ENCODE results near the gene PODN.
A peak's percentile ranks its signal among the peaks of the same experiment; 100 is the strongest.

Gene PODN

GRCh38 chr1:53050310-53050709 lies 11.7 kb upstream of the PODN start:
- no peak overlapping the region for H3K4me3 ChIP-seq (ENCODE audit: low read depth in 1 of 2, low read length in 2 of 2)
- no peaks in the 10 kb centered on the region for H3K27me3 ChIP-seq (ENCODE audit: control insufficient read depth in 1 of 2, insufficient read depth in 2 of 2, low read length in 2 of 2)
- no peak overlapping the region for H3K9ac ChIP-seq (ENCODE audit: low read depth in 1 of 2, low read length in 2 of 2)
- H3K27ac ChIP-seq (ENCODE audit: low read depth, low read length), result no peak overlapping the region
- H3K4me1 ChIP-seq (ENCODE audit: control insufficient read depth in 1 of 2, insufficient read depth in 2 of 2, low read length in 2 of 2), result peaks cover 4 to 18% of the 10 kb centered on the region in 2 donors
- peaks cover 28 to 45% of the 10 kb centered on the region in 2 donors for H3K36me3 ChIP-seq (ENCODE audit: control insufficient read depth in 1 of 2, insufficient read depth in 2 of 2, low read length in 2 of 2)
- H3K9me3 ChIP-seq (ENCODE audit: control insufficient read depth in 1 of 2, low read length in 2 of 2), result no peaks in the 10 kb centered on the region

DNA sequence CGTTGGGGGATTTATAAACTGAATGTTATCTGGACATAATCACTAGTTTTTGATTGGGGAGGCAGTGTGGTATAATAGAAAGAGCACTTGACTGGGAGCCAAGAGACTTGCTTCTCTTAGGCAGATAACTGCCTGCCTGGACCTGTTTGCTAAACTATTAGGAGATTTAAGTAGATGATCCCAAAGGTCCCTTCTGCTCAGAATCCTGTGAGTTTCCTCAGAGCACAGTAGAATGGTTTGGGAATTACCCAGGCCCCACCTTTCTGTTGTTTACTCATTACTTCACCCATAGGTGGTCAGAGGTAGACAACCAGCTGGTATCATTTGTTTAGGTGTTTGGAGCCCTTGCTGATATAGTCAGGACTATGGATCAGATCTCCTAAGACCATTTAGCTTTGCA lies 10.3 kb upstream of the PODN start:
- no peak overlapping the region for H3K27ac ChIP-seq (ENCODE audit: low read depth, low read length)
- H3K27me3 ChIP-seq (ENCODE audit: control insufficient read depth in 1 of 2, insufficient read depth in 2 of 2, low read length in 2 of 2), result no peaks in the 10 kb centered on the region
- no peak overlapping the region for H3K4me3 ChIP-seq (ENCODE audit: low read depth in 1 of 2, low read length in 2 of 2)
- H3K9me3 ChIP-seq (ENCODE audit: control insufficient read depth in 1 of 2, low read length in 2 of 2), result no peaks in the 10 kb centered on the region
- H3K36me3 ChIP-seq (ENCODE audit: control insufficient read depth in 1 of 2, insufficient read depth in 2 of 2, low read length in 2 of 2), result peaks cover 28 to 45% of the 10 kb centered on the region in 2 donors
- H3K4me1 ChIP-seq (ENCODE audit: control insufficient read depth in 1 of 2, insufficient read depth in 2 of 2, low read length in 2 of 2), result peaks cover 4 to 18% of the 10 kb centered on the region in 2 donors
- H3K9ac ChIP-seq (ENCODE audit: low read depth in 1 of 2, low read length in 2 of 2), result no peak overlapping the region

- H3K9ac ChIP-seq (ENCODE audit: low read depth in 1 of 2, low read length in 2 of 2), result no peak overlapping the region
- peaks cover 7% of the 10 kb centered on the region in 2 donors for H3K27me3 ChIP-seq (ENCODE audit: control insufficient read depth in 1 of 2, insufficient read depth in 2 of 2, low read length in 2 of 2)
- no peaks in the 10 kb centered on the region for H3K9me3 ChIP-seq (ENCODE audit: control insufficient read depth in 1 of 2, low read length in 2 of 2)
- no peak overlapping the region for H3K27ac ChIP-seq (ENCODE audit: low read depth, low read length)
- H3K36me3 ChIP-seq (ENCODE audit: control insufficient read depth in 1 of 2, insufficient read depth in 2 of 2, low read length in 2 of 2), result peaks cover 4 to 7% of the 10 kb centered on the region in 2 donors
- peaks cover 0 to 3% of the 10 kb centered on the region in 2 donors for H3K4me1 ChIP-seq (ENCODE audit: control insufficient read depth in 1 of 2, insufficient read depth in 2 of 2, low read length in 2 of 2)
- H3K4me3 ChIP-seq (ENCODE audit: low read depth in 1 of 2, low read length in 2 of 2), result no peak overlapping the region
Measured at GRCh38 chr1:53057127-53057526, 4.9 kb upstream of the PODN start.

GRCh38 chr1:53060579-53060978 lies 1.4 kb upstream of the PODN start:
- Histone ChIP-seq H3K4me3 (ENCODE audit: low read depth in 1 of 2, low read length in 2 of 2) (no peak overlapping the region), H3K9me3 (ENCODE audit: control insufficient read depth in 1 of 2, low read length in 2 of 2) (no peaks in the 10 kb centered on the region), H3K27ac (ENCODE audit: low read depth, low read length) (no peak overlapping the region), H3K27me3 (ENCODE audit: control insufficient read depth in 1 of 2, insufficient read depth in 2 of 2, low read length in 2 of 2) (peaks cover 7 to 18% of the 10 kb centered on the region in 2 donors), H3K36me3 (ENCODE audit: control insufficient read depth in 1 of 2, insufficient read depth in 2 of 2, low read length in 2 of 2) (no peaks in the 10 kb centered on the region), H3K9ac (ENCODE audit: low read depth in 1 of 2, low read length in 2 of 2) (no peak overlapping the region), H3K4me1 (ENCODE audit: control insufficient read depth in 1 of 2, insufficient read depth in 2 of 2, low read length in 2 of 2) (peaks cover 0 to 3% of the 10 kb centered on the region in 2 donors)

- no peak overlapping the region for H3K27ac ChIP-seq (ENCODE audit: low read depth, low read length)
- H3K4me3 ChIP-seq (ENCODE audit: low read depth in 1 of 2, low read length in 2 of 2), result no peak overlapping the region
- H3K27me3 ChIP-seq (ENCODE audit: control insufficient read depth in 1 of 2, insufficient read depth in 2 of 2, low read length in 2 of 2), result peaks cover 7 to 18% of the 10 kb centered on the region in 2 donors
- H3K4me1 ChIP-seq (ENCODE audit: control insufficient read depth in 1 of 2, insufficient read depth in 2 of 2, low read length in 2 of 2), result peaks cover 0 to 3% of the 10 kb centered on the region in 2 donors
- no peaks in the 10 kb centered on the region for H3K36me3 ChIP-seq (ENCODE audit: control insufficient read depth in 1 of 2, insufficient read depth in 2 of 2, low read length in 2 of 2)
- H3K9ac ChIP-seq (ENCODE audit: low read depth in 1 of 2, low read length in 2 of 2), result no peak overlapping the region
- H3K9me3 ChIP-seq (ENCODE audit: control insufficient read depth in 1 of 2, low read length in 2 of 2), result no peaks in the 10 kb centered on the region
Measured at GRCh38 chr1:53061123-53061858, 722 bp upstream of the PODN start.

DNA sequence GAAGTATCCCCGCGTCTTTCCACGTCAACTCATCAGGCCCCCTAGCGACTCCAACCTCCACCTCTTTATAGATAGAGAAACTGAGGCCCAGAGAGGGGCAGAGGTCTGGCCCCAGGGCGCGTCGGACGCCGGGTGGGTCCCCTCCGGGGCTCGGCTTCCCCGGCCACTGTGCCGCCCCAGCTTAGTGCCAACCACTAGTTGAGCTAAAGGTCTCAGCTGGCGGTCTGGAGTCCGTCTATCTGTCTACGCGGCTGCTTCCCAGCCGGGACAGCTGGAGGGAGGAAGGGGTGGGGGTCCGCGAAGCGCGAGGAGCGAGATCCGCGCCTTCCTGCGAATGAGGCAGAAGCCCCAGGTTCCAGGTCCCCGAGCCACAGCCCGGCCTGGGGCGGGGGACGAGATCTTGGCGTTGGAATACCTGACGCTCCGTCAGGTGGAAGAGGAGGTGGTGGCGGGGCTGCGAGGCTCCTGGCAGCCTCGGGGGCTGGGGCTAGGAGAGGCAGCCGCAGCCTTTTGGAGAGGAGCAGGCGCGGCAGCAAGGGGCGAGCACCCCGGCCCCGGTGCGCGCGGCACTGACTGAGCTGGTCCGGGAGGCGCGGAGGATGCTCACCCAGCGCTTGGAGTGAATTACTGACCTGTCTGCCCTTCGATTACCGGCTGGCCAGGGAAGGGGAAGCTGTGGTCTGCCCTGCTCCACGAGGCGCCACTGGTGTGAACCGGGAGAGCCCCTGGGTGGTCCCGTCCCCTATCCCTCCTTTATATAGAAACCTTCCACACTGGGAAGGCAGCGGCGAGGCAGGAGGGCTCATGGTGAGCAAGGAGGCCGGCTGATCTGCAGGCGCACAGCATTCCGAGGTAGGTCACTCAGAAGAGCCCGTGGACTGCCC lies 937 bp downstream of the PODN start:
- H3K4me3 ChIP-seq (ENCODE audit: low read depth in 1 of 2, low read length in 2 of 2), result peak overlapping the region; percentile 25 to 43
- no peaks in the 10 kb centered on the region for H3K9me3 ChIP-seq (ENCODE audit: control insufficient read depth in 1 of 2, low read length in 2 of 2)
- H3K27ac ChIP-seq (ENCODE audit: low read depth, low read length), result no peak overlapping the region
- peaks cover 0 to 3% of the 10 kb centered on the region in 2 donors for H3K4me1 ChIP-seq (ENCODE audit: control insufficient read depth in 1 of 2, insufficient read depth in 2 of 2, low read length in 2 of 2)
- no peak overlapping the region for H3K9ac ChIP-seq (ENCODE audit: low read depth in 1 of 2, low read length in 2 of 2)
- no peaks in the 10 kb centered on the region for H3K36me3 ChIP-seq (ENCODE audit: control insufficient read depth in 1 of 2, insufficient read depth in 2 of 2, low read length in 2 of 2)
- H3K27me3 ChIP-seq (ENCODE audit: control insufficient read depth in 1 of 2, insufficient read depth in 2 of 2, low read length in 2 of 2), result peaks cover 7 to 18% of the 10 kb centered on the region in 2 donors

GRCh38 chr1:53063744-53064515 lies 1.9 kb downstream of the PODN start:
- H3K9ac ChIP-seq (ENCODE audit: low read depth in 1 of 2, low read length in 2 of 2), result no peak overlapping the region
- H3K27me3 ChIP-seq (ENCODE audit: control insufficient read depth in 1 of 2, insufficient read depth in 2 of 2, low read length in 2 of 2), result peaks cover 7 to 18% of the 10 kb centered on the region in 2 donors
- no peaks in the 10 kb centered on the region for H3K36me3 ChIP-seq (ENCODE audit: control insufficient read depth in 1 of 2, insufficient read depth in 2 of 2, low read length in 2 of 2)
- peaks cover 0 to 3% of the 10 kb centered on the region in 2 donors for H3K4me1 ChIP-seq (ENCODE audit: control insufficient read depth in 1 of 2, insufficient read depth in 2 of 2, low read length in 2 of 2)
- no peaks in the 10 kb centered on the region for H3K9me3 ChIP-seq (ENCODE audit: control insufficient read depth in 1 of 2, low read length in 2 of 2)
- no peak overlapping the region for H3K27ac ChIP-seq (ENCODE audit: low read depth, low read length)
- no peak overlapping the region for H3K4me3 ChIP-seq (ENCODE audit: low read depth in 1 of 2, low read length in 2 of 2)

- Histone ChIP-seq H3K27me3 (ENCODE audit: control insufficient read depth in 1 of 2, insufficient read depth in 2 of 2, low read length in 2 of 2) (peaks cover 7 to 18% of the 10 kb centered on the region in 2 donors), H3K4me3 (ENCODE audit: low read depth in 1 of 2, low read length in 2 of 2) (no peak overlapping the region), H3K9ac (ENCODE audit: low read depth in 1 of 2, low read length in 2 of 2) (no peak overlapping the region), H3K4me1 (ENCODE audit: control insufficient read depth in 1 of 2, insufficient read depth in 2 of 2, low read length in 2 of 2) (peaks cover 0 to 3% of the 10 kb centered on the region in 2 donors), H3K9me3 (ENCODE audit: control insufficient read depth in 1 of 2, low read length in 2 of 2) (no peaks in the 10 kb centered on the region), H3K27ac (ENCODE audit: low read depth, low read length) (no peak overlapping the region), H3K36me3 (ENCODE audit: control insufficient read depth in 1 of 2, insufficient read depth in 2 of 2, low read length in 2 of 2) (no peaks in the 10 kb centered on the region)
Measured at GRCh38 chr1:53065391-53065790, 3.4 kb downstream of the PODN start.

GRCh38 chr1:53066488-53066887 lies 4.5 kb downstream of the PODN start:
- Histone ChIP-seq H3K9ac (ENCODE audit: low read depth in 1 of 2, low read length in 2 of 2) (no peak overlapping the region), H3K27ac (ENCODE audit: low read depth, low read length) (no peak overlapping the region), H3K4me1 (ENCODE audit: control insufficient read depth in 1 of 2, insufficient read depth in 2 of 2, low read length in 2 of 2) (peaks cover 0 to 3% of the 10 kb centered on the region in 2 donors), H3K27me3 (ENCODE audit: control insufficient read depth in 1 of 2, insufficient read depth in 2 of 2, low read length in 2 of 2) (peaks cover 2 to 11% of the 10 kb centered on the region in 2 donors), H3K36me3 (ENCODE audit: control insufficient read depth in 1 of 2, insufficient read depth in 2 of 2, low read length in 2 of 2) (no peaks in the 10 kb centered on the region), H3K4me3 (ENCODE audit: low read depth in 1 of 2, low read length in 2 of 2) (no peak overlapping the region), H3K9me3 (ENCODE audit: control insufficient read depth in 1 of 2, low read length in 2 of 2) (no peaks in the 10 kb centered on the region)
